ENCODE results near the gene LMOD2.

- no peak for TF ChIP-seq BHLHE40 (IDR thresholded peaks at IDR 0.05; ENCODE audit: borderline replicate concordance)
- no peak for TF ChIP-seq FOXM1 (IDR thresholded peaks at IDR 0.05; ENCODE audit: borderline replicate concordance)
- no peak for TF ChIP-seq NFRKB (IDR thresholded peaks at IDR 0.05)
- TF ChIP-seq SUZ12 (IDR thresholded peaks at IDR 0.05), result no peak
- no peak for TF ChIP-seq SP1 (IDR thresholded peaks at IDR 0.05)
- TF ChIP-seq HDGF (IDR thresholded peaks at IDR 0.05; ENCODE audit: borderline replicate concordance), result no peak
- TF ChIP-seq LEF1 (IDR thresholded peaks at IDR 0.05; ENCODE audit: borderline replicate concordance), result no peak
These were observed 10.8 kb downstream of the LMOD2 start for GRCh38 chr7:123666492-123666891.
